Left lobe of liver (tissue), 2 donors: ENCODE results near the gene CLEC16A. TPM values are rescaled to one million over a fixed set of nuclear protein-coding genes. Genes with fewer than 3 reads are reported as not detected.

Experiments used
- ATAC-seq: fragments of 200-7000 bp; cut with Tn5 transposase; one replicate; pipeline ENCODE4 v1.9.1; 2020; ENCODE audit warnings: mild to moderate bottlenecking, moderate library complexity
- DNase-seq: peaks from one replicate; pipeline ENCODE4 v3.0.0-alpha.2; 2020; ENCODE audit warnings: low spot score
- total RNA-seq: library from RNA; stranded (reverse); gene quantifications from one replicate; pipeline ENCODE4 v1.2.1, GENCODE V29; 2021
- donor health status: DM: no; HTN: no; CAD: no; lungs with moderate emphysema.
- donor health status: DM: no; HTN: yes; CAD: no.

Gene CLEC16A
- total RNA-seq, 1 donor from 2014 or later = 21.6 TPM

DNA sequence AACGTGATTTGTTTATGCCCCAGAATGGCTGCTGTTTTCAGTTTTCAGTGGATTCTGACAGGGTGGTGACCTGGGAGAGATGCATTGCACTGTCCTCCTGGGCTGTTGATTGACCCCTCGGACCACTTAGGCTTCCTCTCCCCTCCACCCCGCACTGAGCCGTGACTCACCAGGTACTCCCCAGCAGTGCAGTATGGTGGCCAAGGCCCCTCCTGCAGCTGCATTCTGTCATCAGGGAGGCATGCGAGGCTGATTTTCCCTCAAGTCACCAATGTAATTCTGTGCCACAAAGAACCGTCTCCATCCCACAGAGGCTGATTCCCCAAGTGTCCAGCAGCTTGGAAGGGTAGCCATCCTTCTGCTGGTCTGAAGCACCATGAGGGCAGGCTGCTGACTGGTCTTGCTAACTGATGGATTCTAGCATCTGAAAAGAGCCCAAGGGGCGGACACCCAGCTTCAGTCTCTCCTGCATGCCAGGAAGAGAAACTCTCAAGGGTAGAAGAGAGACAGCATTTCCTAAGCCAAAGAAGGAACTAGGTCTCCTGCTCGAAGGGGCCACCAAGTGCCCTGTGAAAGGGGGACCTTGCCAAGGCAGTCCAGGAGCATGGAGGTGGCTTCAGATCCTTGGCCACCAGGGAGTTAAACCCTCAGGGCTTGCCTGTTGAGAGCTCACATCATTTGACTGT is 163.6 kb downstream of the CLEC16A start:
- DNase-seq (no peak), ATAC-seq (no peak)

DNA sequence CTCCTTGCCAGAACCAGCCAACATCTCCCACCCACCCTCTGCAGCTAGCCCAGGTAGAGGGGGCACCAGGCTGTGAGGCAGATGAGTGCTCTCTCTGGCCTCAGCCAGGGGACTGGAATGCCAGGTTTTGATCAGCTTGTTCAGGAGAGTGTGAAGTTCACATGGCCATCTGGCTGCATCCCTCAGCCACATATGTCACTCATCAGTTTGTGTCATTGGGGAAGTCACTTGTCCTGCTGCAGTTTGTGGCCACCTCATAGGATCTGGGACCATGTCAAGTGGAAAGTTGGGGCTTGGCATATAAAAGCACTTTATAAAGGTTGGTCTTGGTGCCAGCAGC is 164.1 kb downstream of the CLEC16A start:
- no peak for DNase-seq
- no peak for ATAC-seq

DNA sequence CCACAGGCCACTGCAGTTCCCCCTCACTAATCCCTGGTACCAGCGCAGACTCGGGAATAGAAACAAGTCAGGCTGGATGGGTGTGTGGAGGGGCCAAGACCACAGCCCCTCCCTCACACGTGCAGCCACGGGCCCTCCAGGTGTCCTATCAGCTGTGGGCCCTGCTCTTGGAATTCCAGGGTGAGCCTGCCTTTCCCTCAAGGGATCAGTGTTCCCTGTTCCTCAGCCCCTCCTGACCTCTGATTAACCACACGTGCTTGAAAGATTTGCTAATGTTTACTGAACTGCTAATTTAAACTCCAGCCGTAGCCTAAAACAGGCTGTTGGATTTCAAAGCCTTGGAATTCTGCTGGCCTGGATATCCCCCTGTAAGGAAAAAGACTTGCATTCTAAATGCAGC is 165.2 kb downstream of the CLEC16A start:
- DNase-seq (no peak), ATAC-seq (no peak)

DNA sequence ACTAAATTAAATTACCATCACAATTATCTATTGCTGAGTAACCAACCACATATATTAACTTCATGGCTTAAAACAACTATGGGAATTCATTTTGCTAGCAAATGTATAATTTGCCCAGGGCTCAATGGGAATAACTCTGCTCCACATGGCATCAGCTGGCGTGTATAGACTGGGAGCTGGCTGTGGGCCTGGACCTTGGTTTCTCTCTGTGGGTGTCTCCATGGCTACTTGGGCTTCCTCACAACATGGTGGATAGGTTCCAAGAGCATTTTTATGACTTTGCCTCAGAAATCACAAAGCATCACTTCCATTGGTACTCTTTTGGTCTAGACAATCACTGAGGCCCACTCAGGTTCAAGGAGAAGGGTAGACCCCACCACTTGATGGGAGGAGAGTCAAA is 166.8 kb downstream of the CLEC16A start:
- no peak for DNase-seq
- ATAC-seq = no peak

DNA sequence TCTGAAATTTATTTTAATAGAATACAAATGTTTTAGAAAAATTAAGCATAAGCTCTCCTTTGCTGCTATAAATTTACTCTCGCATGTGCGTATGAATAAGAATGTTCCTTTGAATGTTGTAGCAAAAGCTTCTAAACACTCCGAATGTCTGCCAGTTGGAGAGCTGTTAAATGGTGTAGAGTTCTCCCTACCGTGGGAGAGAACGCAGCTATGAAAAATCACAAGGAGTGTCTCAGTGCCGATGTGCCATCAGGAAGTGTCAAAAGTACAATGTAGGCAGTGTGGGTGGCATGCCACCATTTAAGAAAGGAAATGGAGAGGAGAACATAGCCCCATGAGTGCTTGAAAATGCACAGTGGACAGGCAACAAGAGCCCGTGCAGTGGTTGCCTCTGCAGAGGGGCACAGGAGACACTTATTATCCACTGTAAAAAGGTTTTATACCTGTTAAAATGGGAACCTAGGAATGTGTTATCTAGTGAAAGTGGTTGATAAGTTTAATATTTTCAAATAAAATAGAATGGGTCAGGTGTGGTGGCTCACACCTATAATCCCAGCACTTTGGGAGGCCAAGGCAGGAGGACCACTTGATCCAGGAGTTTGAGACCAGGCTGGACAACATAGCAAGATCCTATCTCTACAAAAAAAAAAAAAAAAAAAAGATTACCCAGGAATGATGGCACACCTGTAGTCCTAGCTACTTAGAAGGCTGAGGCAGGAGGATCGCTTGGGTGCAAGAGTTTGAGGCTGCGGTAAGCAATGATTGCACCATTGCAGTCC is 167.7 kb downstream of the CLEC16A start:
- ATAC-seq = no peak
- DNase-seq = no peak

DNA sequence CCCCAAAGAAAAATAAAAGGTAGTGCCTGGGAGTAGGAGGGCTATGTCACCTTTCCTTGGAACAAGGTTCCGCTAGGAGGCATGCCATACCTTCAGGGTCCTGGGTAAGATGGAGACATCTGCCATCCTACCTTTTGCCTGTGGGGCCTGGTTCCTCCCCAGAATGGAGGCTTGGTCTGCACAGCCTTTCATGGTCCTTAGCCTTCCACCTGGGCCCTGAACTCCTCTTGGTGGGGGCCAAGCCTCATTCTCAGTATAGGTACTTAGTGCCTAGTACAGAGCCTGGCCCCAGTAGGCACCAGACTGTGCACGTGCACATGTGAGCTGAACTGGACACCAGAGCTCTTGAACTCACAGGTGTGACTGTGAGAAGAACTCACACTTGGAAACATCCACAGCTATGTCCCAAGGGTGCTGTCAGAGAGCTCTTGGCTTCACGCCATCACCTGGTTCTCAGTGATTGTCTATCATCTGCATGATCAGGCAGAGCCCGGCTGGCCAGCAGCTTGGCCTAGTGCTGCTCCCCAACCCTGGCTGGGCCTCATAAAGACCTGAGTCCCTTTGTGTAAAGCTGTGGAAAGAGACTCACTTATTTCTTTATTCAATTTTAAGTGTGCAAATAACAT is 168.5 kb downstream of the CLEC16A start:
- peak; percentile 42 for ATAC-seq
- no peak for DNase-seq

DNA sequence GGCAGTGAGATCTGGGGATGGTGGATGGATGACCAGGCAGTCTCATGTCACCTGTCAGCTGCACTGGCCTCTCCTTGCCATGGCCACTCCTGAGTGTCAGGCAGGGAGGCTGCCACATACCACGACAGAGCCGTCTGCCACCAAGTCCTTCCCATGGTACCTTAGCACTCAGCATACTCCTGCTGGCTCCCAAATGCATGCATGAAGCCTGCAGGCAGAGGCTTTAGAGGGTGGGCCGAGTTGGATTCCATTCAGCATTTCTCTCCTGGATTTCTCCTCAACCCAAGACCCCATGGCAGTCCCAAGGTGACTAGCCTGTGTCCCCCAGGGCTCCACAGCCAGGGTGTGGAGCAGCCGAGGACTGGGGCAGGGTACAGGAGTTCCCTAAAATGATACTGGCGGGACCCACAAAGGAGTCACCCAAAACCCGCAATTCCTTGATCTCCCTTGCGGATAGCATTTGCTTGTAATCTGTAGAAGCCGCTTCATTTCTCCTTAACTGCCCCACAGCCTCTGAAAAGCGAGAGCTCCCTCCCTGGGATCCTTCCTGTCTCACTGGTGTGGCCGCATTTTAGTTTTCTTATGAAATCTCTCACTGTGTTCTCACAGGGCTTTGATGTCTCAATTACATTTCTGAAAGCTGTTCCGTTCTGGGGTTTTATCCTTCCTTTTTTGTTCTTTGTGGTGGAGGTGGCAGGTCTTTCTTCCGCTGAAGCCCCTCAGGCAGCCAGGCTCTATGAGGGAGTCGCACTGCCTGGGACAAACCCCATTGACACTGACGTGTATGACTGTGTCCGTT is 170.2 kb downstream of the CLEC16A start:
- DNase-seq (no peak), ATAC-seq (no peak)

DNA sequence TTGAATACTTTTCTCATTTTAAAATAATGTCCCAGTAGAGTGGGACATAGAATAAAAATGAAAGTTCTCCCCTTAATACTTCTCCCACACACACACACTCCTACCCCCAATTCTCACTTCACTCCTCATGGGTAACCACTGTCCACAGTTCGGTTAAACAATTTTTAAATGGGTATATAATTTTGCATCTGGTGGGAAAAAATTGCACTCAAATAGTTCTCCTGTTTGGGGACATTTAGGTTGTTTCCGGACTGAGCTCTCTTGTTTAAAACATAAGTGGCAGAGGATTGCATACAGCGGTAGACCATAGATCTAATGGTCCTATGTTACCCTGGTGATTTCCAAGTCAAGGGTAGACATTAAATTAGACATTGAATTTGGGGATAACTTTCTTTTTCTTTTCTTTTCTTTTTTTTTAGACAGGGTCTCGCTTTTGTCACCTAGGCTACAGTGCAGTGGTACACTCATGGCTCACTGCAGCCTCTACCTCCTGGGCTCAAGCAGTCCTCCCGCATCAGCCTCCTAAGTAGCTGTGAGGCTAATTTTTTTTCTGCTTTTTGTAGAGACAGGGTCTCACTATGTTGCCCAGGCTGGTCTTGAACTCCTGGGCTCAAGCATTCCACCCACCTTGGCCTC is 173.3 kb downstream of the CLEC16A start:
- DNase-seq = no peak
- ATAC-seq = no peak

DNA sequence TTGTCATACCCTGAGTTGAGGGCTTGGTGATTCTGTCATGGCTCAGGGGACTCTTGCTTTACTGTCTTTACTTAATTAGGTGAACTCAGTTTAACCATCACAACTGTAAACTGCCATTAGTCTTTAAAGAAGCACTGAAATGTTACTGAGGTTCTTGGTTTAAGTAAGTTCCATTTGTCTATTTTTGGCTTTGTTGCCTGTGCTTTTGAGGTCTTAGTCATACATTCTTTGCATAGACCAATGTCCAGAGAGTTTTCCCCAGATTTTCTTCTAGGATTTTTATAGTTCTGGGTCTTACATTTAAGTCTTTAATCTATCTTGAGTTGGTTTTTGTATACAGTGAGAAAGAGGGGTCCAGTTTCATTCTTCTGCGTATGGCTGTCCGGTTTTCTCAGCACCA is 174.1 kb downstream of the CLEC16A start:
- DNase-seq (no peak), ATAC-seq (no peak)

DNA sequence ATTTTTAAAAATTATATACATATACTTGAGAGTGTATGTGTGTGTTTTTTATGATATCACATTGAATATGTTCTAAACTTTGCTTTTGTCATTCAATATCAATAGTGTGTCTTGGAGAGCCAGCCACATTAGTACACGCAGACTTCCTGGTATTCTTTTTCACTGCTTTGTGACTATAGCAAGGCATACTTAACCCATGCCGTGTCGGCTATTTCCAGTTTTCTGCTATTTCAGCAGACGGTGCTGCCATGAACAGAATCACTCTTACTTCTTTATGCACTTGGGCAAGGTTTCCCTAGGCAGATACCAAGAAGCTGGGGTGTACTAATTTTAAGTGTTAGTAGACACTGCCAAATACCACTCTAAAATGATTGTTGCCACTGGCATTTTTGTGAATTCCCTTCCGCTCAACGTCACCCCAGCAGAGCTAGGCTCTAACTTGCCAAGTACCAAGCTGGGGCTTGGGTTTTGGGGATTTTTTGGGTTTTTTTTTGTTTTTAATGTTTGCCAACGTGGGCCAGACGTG is 176.8 kb downstream of the CLEC16A start:
- DNase-seq (no peak), ATAC-seq (no peak)

DNA sequence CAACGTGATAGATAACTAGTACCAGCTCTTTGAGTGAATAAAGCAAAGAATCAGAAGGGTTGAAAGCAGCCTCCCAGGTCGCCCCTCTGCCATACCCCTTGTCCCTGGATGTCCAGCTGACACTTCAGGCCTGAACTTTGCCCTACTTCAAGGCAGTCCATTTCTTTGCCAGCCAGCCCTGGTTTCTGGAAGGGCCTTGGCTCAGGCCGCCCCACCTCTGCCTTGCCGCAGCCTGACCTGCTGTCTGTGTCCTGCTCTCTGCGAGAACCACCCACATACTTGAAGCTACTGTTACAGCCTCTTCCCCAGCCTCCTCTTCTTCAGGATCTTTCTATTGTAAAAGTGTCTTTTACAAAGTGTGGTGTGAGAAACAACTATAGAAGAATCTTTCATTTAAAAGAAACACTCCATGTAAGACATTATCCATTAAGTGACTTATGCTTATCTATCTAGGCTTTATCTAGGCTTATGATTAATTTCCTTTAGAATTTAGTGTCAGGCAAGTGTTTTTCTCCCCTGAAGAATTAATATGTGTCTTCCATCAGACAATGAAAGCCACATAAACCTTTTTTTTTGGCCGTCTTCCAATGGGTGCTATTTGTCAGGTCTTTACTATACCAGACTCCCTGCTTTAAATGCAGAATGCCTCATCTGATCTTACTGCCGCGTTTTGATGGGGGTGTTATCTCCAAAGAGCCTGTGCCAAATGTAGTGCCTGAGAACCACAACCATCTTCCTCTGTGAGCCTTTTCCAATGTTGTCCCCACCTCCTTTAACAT is 177.7 kb downstream of the CLEC16A start:
- ATAC-seq = no peak
- no peak for DNase-seq

DNA sequence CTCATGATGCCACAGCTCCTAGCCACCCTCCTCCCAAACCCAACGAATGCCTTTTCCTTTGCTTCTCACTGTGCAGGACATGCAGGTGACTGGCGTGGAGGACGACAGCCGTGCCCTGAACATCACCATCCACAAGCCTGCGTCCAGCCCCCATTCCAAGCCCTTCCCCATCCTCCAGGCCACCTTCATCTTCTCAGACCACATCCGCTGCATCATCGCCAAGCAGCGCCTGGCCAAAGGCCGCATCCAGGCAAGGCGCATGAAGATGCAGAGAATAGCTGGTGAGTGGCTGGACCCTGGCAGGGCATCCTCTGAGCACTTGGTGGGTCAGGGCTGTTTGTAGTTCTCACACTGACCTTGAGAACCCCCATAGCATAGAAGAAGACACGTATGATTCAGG is 179.3 kb downstream of the CLEC16A start:
- ATAC-seq (no peak), DNase-seq (no peak)

DNA sequence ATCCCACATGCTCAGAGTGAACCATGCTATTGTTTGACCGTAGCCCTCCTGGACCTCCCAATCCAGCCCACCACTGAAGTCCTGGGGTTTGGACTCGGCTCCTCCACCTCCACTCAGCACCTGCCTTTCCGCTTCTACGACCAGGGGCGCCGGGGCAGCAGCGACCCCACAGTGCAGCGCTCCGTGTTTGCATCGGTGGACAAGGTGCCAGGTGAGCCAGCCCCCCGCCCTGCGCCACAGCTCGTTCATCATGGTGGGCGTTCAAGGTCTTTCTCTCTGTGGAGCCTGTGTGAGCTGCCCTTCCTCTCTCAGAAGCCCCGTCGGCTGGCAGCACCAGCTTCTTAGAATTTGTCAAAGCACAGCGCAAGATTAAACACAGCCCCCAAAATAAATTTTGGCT is 181.6 kb downstream of the CLEC16A start:
- no peak for DNase-seq

DNA sequence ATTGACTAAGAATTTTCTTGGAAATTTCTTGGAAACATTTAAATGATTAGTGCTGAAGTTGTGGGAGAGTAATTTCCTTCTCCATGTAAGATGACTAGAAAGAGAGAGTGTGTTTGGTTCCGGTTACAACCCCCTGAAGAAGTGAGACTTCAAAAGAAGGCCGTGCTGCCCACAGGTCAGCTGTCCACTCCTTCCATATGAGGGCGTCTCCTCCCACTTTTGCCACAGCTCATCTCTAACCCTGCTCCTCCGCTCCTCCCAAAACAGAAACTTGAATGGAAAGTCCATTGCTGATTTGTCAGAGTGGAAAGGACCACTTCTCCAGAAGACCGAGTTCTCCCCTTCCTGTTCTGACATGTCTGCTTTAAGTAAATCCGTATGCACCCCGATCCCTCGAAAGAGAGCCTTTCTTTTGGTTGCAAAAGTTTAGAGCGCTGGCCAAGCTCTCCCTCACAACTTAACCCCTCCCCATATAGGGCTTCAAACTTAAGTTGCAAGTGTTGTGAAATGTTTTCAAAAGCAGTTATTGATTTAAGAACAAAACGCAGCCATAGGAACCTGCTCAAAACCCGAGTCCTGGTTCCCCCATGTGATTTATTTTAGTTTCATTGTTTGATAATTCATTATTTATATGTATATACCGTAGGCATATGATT is 182.2 kb downstream of the CLEC16A start:
- no peak for ATAC-seq
- no peak for DNase-seq

More for the DNA sequence above, 181.6 kb downstream of the CLEC16A start:
- ATAC-seq = no peak

DNA sequence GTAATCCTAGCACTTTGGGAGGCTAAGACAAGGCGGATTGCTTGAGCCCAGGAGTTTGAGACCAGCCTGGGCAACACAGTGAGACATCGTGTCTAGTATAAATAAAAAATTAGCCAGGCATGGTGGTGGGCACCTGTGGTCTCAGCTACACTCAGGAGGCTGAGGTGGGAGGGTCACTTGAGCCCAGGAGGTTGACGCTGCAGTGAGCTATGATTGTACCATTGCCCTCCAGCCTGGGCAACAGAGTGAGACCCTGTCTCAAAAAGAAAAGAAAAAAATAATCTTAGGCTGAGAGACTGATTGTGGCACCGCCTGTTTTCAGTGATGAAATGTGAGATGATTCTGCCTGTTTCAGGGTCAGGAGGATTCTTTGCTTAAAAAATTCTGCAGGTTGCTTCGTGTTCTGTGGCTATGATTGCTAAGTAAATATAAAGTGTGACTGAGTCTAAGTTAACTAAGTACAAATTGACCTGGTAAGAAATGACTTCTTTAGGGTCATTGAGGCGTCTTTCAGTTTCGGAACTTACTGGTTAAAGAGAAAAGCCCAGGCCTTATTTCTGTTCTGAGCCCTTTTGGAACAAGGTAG is 183.3 kb downstream of the CLEC16A start:
- DNase-seq = no peak
- no peak for ATAC-seq

DNA sequence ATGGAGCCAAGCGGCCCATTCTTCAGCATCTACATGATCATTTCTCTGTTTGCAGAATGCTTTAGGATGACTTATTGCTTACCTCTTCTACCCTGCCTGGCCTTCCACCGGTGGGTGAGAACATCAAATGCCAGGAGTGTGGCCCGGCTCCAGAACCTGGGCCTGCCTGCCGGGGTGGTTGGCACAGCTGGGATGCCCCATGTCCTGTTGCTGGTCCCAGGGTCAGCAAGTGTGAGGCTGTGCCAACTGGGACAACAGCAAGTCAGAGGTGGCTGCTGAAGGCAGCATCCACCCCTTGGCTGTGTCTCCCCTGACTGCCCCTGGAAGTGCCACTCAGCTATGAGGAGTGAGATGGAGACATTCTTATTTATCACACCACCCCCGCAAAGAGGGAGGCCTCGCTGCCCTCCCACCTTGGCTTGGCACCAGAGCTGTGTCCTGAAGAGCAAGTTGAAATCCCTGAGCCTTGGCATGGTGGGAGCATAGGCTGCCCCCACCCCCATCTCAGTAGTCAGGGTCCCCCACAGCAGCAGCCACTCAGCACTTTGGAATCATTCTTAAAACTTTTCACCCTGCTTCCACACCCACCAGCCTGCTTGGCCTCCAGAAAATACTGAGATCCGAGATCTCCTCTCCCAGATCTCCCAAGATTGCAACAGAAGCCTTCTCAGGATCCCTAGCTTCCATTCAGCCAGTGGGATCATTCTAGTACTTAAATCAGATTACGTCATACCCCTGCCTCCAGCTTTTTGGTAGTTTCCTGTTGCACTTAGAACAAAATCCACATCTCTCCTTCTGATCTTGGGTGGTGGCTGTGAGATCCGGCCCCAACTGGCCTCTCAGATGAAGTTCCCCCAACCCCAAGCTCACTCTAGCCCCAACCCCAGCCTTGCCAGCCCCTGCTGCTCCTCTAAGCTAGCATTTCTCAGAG is 184.1 kb downstream of the CLEC16A start:
- DNase-seq (peak; percentile 79), ATAC-seq (peak; percentile 92)

DNA sequence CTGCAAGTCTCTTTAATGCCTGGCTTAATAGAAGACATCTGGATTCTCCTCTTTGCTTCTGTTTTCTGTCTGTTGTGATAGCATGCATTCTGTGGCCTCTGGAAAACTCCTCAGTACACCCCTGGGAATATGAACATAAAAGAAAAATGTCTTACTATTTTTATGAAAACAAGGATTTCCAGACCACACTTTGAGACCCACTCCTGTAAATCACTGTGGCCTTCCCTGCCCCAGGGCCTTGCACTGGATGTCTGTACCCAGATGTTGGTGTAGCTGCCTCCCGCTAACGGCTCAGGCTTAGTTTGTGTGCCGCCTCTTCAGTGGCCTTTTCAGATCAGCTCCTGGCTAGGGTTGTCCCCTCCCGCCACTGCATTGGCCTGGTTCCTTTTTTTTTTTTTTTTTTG is 185.0 kb downstream of the CLEC16A start:
- DNase-seq (no peak), ATAC-seq (no peak)
